Breast epithelium (tissue), 3 donors: ENCODE measurements around the gene XRCC2.

Source experiments
- POLR2A ChIP-seq: fragments of 450-650 bp; IDR thresholded peaks from one replicate; pipeline ENCODE4 v1.6.1; 2016; ENCODE audit warnings: antibody characterized with exemption, mild to moderate bottlenecking, moderate library complexity
- TF ChIP-seq, protein P1 (sequence below), 3 donors: fragments of 450-650 bp; IDR thresholded peaks; one replicate each; pipeline ENCODE4 v1.5.1; 2016 to 2017; ENCODE audit warnings: antibody characterized with exemption in 3 of 3, mild to moderate bottlenecking in 3 of 3, moderate library complexity in 3 of 3

DNA sequence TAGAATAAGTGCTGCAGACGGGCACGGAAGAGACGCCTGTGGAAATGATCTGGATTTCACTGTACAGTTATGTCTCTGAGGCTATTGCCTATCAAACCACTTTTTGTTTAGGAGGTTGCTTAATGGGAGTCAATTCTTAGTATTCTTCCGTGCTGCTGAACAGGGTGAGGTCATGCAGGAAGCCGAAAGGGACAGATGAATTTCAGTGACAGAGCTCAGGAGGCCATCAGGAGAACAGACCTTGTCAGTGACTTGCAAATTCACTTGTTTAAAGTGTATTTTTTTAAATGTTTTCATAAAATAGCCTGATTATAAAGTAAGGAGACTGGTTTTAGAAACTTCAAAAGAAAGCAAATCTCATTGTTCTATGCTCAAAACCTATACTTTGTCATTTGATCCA is 58.9 kb downstream of the XRCC2 start:
- TF ChIP-seq, protein P1, sequence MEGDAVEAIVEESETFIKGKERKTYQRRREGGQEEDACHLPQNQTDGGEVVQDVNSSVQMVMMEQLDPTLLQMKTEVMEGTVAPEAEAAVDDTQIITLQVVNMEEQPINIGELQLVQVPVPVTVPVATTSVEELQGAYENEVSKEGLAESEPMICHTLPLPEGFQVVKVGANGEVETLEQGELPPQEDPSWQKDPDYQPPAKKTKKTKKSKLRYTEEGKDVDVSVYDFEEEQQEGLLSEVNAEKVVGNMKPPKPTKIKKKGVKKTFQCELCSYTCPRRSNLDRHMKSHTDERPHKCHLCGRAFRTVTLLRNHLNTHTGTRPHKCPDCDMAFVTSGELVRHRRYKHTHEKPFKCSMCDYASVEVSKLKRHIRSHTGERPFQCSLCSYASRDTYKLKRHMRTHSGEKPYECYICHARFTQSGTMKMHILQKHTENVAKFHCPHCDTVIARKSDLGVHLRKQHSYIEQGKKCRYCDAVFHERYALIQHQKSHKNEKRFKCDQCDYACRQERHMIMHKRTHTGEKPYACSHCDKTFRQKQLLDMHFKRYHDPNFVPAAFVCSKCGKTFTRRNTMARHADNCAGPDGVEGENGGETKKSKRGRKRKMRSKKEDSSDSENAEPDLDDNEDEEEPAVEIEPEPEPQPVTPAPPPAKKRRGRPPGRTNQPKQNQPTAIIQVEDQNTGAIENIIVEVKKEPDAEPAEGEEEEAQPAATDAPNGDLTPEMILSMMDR (IDR thresholded peaks at IDR 0.05), result no peak
- no peak for TF ChIP-seq POLR2A
